Psoas muscle (tissue), 8 donors: ENCODE results near the gene UBAP2L. TPM values are rescaled to one million over a fixed set of nuclear protein-coding genes. Genes with fewer than 3 reads are reported as not detected.
"Not testable (repeated sequence)": the region's sequence is repeated elsewhere in the genome, so short reads cannot be mapped to it uniquely, and the experiment has no call there.

Experiments used
- ATAC-seq, 4 donors: fragments of 200-7000 bp; cut with Tn5 transposase; one replicate each; pipeline ENCODE4 v1.9.1; 2020; ENCODE audit warnings: moderate library complexity in 3 of 4, mild to moderate bottlenecking in 2 of 4
- DNase-seq, 2 donors: peaks; one replicate each; pipeline ENCODE4 v3.0.0-alpha.2; 2020
- H3K27ac ChIP-seq: fragments of 200-600 bp; one replicate; pipeline ENCODE4 v1.8.0; 2022
- H3K27me3 ChIP-seq, 3 donors: fragments of 200-600 bp in 1 of 3; one replicate each; pipeline versions ENCODE4 v1.6.1 to v1.8.0; 2013 to 2022; ENCODE audit warnings: low read length in 2 of 3, mild to moderate bottlenecking in 2 of 3, moderate library complexity in 1 of 3; ENCODE audit not compliant: insufficient read depth in 3 of 3
- H3K36me3 ChIP-seq, 2 donors: fragments of 200-600 bp in 1 of 2; one replicate each; pipeline versions ENCODE4 v1.6.1 to v1.8.0; 2013 to 2022; ENCODE audit warnings: low read depth in 1 of 2, mild to moderate bottlenecking in 1 of 2, moderate library complexity in 1 of 2; ENCODE audit not compliant: insufficient read depth in 1 of 2
- H3K4me1 ChIP-seq: fragments of 200-600 bp; one replicate; pipeline ENCODE4 v1.8.0; 2022
- H3K4me3 ChIP-seq: fragments of 200-600 bp; one replicate; pipeline ENCODE4 v1.8.0; 2022; ENCODE audit warnings: mild to moderate bottlenecking
- H3K9me3 ChIP-seq: fragments of 200-600 bp; one replicate; pipeline ENCODE4 v1.8.0; 2022
- CTCF ChIP-seq: fragments of 200-600 bp; IDR thresholded peaks from one replicate; pipeline ENCODE4 v1.8.0; 2022; ENCODE audit warnings: antibody characterized with exemption
- WGBS, 3 donors: extraction: QIAGEN DNeasy Blood & Tissue Kit; methylation state at CpG; one replicate each; pipeline versions ENCODE4 v1.1.6 to v1.1.7; 2013; 5-methylcytosine and 5-hydroxymethylcytosine counted together
- intact Hi-C, 2 donors: fragments of 100-400 bp; cut with DNase I; formaldehyde crosslinking; loops; one replicate each; pipeline versions ENCODE4 v1.11.0 to v1.14.2; 2022
- polyA plus RNA-seq, 3 donors: library from polyadenylated mRNA; stranded (reverse); fragments of 200-250 nt; gene quantifications; one replicate each; pipeline ENCODE4 v1.2.3, GENCODE V29; 2013
- total RNA-seq, 4 donors: library from RNA; stranded (reverse); fragmentation: NEBNext Ultra II Directional in 2 of 4; extraction: Animal tissue kit (Norgen Biotek cat#: 25700) in 2 of 4; gene quantifications; one replicate each; pipeline versions ENCODE4 v1.2.1 to v1.2.4, GENCODE V29; 2021 to 2023
- donor health status: healthy with polysubstance abuse.
- donor health status: DM: no; HTN: no; CAD: no; lungs with moderate emphysema.
- donor health status: Bipolar disorder and iron deficiency.
- donor health status: healthy.
- donor health status: DM: yes; HTN: yes; CAD: no.
- donor health status: DM: no; HTN: no; CAD: no.
- donor health status: DM: no; HTN: no; CAD: no.
- donor health status: DM: yes; HTN: yes; CAD: no.

Gene UBAP2L
- total and polyA plus RNA-seq, 7 donors = 45.8 to 121 (median 84.6) TPM

- peak overlapping the region; percentile 99 for H3K27ac ChIP-seq
- intact Hi-C loops = loop anchor here in 1 of 2 donors (5.0 kb wide), 1 partner anchor 335 kb away; the partner anchor contains the start of gene UBE2Q1
- peaks cover 50% of the 10 kb centered on the region for H3K4me1 ChIP-seq
- H3K27me3 ChIP-seq = no peaks in the 10 kb centered on the region
- peaks cover 4 to 48% of the 10 kb centered on the region in 2 donors for H3K36me3 ChIP-seq
- TF ChIP-seq CTCF = no peak
- 85 to 97% (median 85%) methylated on average over 1 of the region's 1 CpG for WGBS, 3 donors
- DNase-seq (no peak), ATAC-seq (no peak)
- H3K4me3 ChIP-seq = peak overlapping the region; percentile 96
- H3K9me3 ChIP-seq = no peaks in the 10 kb centered on the region
Measured at GRCh38 chr1:154222518-154222917, 1.8 kb downstream of the UBAP2L start.

- Histone ChIP-seq H3K4me1 (peaks cover 46% of the 10 kb centered on the region), H3K27ac (peak overlapping the region; percentile 99), H3K4me3 (peak overlapping the region; percentile 96), H3K27me3 (no peaks in the 10 kb centered on the region), H3K9me3 (no peaks in the 10 kb centered on the region), H3K36me3 (peaks cover 4 to 48% of the 10 kb centered on the region in 2 donors)
- 87 to 89% (median 87%) methylated on average over 1 of the region's 1 CpG for WGBS, 3 donors
- intact Hi-C loops = loop anchor here in 1 of 2 donors (5.0 kb wide), 1 partner anchor 334 kb away; the partner anchor contains the start of gene UBE2Q1
- DNase-seq = no peak
- no peak for TF ChIP-seq CTCF
- ATAC-seq = no peak
Measured at GRCh38 chr1:154222918-154223317, 2.2 kb downstream of the UBAP2L start.

DNA sequence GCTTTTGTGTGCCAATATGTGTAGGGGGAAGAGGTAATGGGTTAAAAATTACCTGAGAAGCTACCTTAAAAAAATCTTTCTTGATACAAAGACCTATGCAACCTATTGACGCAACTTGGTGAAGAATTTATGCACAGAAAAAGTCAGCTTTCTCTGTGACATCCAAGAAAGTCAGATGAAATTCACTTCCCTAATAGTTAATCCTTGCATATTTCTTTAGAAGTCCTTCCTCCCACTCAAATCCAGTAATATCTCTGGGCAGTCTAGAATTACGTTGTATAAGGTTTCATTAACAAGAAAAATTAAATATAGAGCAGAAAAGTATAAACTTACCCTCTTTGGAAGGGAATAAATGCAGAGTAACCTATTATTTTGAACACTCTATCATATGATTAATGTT, 2.9 kb downstream of the UBAP2L start:
- ATAC-seq (no peak), DNase-seq (no peak)
- Histone ChIP-seq H3K9me3 (no peaks in the 10 kb centered on the region), H3K4me3 (peak overlapping the region; percentile 96), H3K36me3 (peaks cover 0 to 48% of the 10 kb centered on the region in 2 donors), H3K27me3 (no peaks in the 10 kb centered on the region), H3K27ac (peak overlapping the region; percentile 99), H3K4me1 (peaks cover 39% of the 10 kb centered on the region)
- intact Hi-C loops = loop anchor here in 1 of 2 donors (5.0 kb wide), 1 partner anchor 334 kb away; the partner anchor contains the start of gene UBE2Q1
- no peak for TF ChIP-seq CTCF
- WGBS, 3 donors = 31 to 59% (median 40%) methylated on average over 2 of the region's 2 CpGs

DNA sequence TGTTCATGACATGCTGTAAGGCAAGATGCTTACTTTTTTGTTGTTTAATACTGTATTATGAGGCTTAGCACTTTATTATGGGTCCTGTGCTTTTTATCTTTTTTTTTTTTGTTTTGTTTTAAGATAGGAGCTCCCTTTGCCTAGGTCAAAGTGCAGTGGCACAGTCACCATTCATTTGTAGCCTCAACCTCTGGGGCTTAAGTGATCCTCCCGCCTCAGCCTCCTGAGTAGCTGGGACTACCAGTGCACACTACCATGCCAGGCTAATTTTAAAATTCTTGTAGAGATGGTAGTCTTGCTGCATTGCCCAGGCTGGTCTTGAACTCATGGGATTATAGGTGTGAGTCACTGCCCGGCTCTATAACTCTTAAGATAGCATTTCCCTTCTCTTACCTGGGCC, 4.6 kb downstream of the UBAP2L start:
- intact Hi-C loops = loop anchor here (5.0 kb wide), 2 partner anchors 37 to 42 kb away; no protein-coding TSS in a partner anchor
- H3K4me1 ChIP-seq = peaks cover 29% of the 10 kb centered on the region
- no peak for TF ChIP-seq CTCF

DNA sequence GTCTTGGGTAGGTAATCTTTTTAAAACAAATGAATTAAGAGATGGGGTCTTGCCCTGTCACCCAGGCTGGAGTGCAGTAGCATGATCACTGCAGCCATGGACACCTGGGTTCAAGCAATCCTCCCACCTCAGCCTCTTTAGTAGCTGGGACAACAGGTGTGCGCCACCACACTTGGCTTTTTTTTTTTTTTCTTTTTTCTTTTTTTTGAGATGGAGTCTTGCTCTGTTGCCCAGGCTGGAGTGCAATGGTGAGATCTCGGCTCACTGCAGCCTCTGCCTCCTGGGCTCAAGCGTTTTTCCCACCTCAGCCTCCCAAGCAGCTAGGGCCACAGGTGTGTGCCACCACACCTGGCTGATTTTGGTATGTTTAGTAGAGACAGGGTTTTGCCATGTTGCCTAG, 10.4 kb downstream of the UBAP2L start:
- not testable (repeated sequence) for ATAC-seq, H3K27me3 ChIP-seq, H3K4me1 ChIP-seq, DNase-seq, H3K9me3 ChIP-seq, H3K27ac ChIP-seq, H3K4me3 ChIP-seq
- 94 to 99% (median 96%) methylated on average over 3 of the region's 3 CpGs for WGBS, 3 donors
- peaks cover 6 to 100% of the 10 kb centered on the region in 2 donors for H3K36me3 ChIP-seq
- intact Hi-C loops = loop anchor here in 1 of 2 donors (1.0 kb wide), 1 partner anchor 25 kb away; no protein-coding TSS in a partner anchor

More for the DNA sequence above, 4.6 kb downstream of the UBAP2L start:
- no peak for ATAC-seq
- no peak for DNase-seq
- peaks cover 0 to 59% of the 10 kb centered on the region in 2 donors for H3K36me3 ChIP-seq
- H3K27me3 ChIP-seq = no peaks in the 10 kb centered on the region
- H3K27ac ChIP-seq = no peak overlapping the region
- no peak overlapping the region for H3K4me3 ChIP-seq
- 93 to 97% (median 96%) methylated on average over 2 of the region's 2 CpGs for WGBS, 3 donors
- no peaks in the 10 kb centered on the region for H3K9me3 ChIP-seq

DNA sequence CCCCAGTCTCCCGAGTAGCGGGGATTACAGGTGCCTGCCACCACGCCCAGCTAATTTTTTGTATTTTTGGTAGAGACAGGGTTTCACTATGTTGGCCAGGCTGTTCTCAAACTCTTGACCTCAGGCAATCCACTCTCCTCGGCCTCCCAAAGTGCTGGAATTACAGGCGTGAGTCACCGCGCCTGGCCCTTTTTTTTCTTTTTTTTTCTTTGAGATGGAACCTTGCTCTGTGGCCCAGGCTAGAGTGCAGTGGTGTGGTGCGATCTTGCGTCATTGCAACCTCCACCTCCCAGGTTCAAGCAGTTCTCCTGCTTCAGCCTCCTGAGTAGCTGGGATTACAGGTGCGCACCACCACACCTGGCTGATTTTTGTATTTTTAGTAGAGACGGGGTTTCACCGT, 12.4 kb downstream of the UBAP2L start:
- intact Hi-C loops, H3K4me1 ChIP-seq, H3K27me3 ChIP-seq, H3K27ac ChIP-seq, ATAC-seq, H3K4me3 ChIP-seq, DNase-seq, H3K9me3 ChIP-seq: not testable (repeated sequence)
- 94 to 98% (median 95%) methylated on average over 12 of the region's 12 CpGs for WGBS, 3 donors
- peaks cover 13 to 100% of the 10 kb centered on the region in 2 donors for H3K36me3 ChIP-seq
